Ishikawa (cell line): ENCODE results near the gene ZBTB20.

Experiments
- CEBPB ChIP-seq: IDR thresholded peaks from 2 replicates; pipeline ENCODE4 v1.6.1; 2012
- CREB1 ChIP-seq: IDR thresholded peaks from 2 replicates; pipeline ENCODE4 v1.6.1; 2012; ENCODE audit warnings: low read depth
- EGR1 ChIP-seq: IDR thresholded peaks from 2 replicates; pipeline ENCODE4 v1.6.1; 2012
- EP300 ChIP-seq: IDR thresholded peaks from 2 replicates; pipeline ENCODE4 v1.6.1; 2012; ENCODE audit warnings: borderline replicate concordance
- FOXM1 ChIP-seq: IDR thresholded peaks from 2 replicates; pipeline ENCODE4 v1.6.1; 2012; ENCODE audit warnings: low read depth, borderline replicate concordance
- MAX ChIP-seq: IDR thresholded peaks from 2 replicates; pipeline ENCODE4 v1.6.1; 2012
- NFIC ChIP-seq: IDR thresholded peaks from 2 replicates; pipeline ENCODE4 v1.6.1; 2012
- RAD21 ChIP-seq: IDR thresholded peaks from 2 replicates; pipeline ENCODE4 v1.6.1; 2012; ENCODE audit warnings: low read depth
- REST ChIP-seq: IDR thresholded peaks from 2 replicates; pipeline ENCODE4 v1.6.1; 2012; ENCODE audit warnings: low read depth, mild to moderate bottlenecking
- TAF1 ChIP-seq: IDR thresholded peaks from 2 replicates; pipeline ENCODE4 v1.6.1; 2012; ENCODE audit warnings: low read depth, mild to moderate bottlenecking
- TCF12 ChIP-seq: IDR thresholded peaks from 2 replicates; pipeline ENCODE4 v1.6.1; 2012; ENCODE audit warnings: low read depth
- TEAD4 ChIP-seq: IDR thresholded peaks from 2 replicates; pipeline ENCODE4 v1.6.1; 2012
- USF1 ChIP-seq: IDR thresholded peaks from 2 replicates; pipeline ENCODE4 v1.6.1; 2012
- YY1 ChIP-seq: IDR thresholded peaks from 2 replicates; pipeline ENCODE4 v1.6.1; 2012; ENCODE audit warnings: low read depth
- ZBTB7A ChIP-seq: IDR thresholded peaks from 2 replicates; pipeline ENCODE4 v1.6.1; 2012; ENCODE audit warnings: low read depth

Gene ZBTB20

GRCh38 chr3:115147329-115148141 lies 447 bp upstream of the ZBTB20 start:
- peak; percentile 29; the same call in 1 of the 2 replicates for TF ChIP-seq NFIC
- TF ChIP-seq TAF1: no peak; the same call in 1 of the 2 replicates
- TF ChIP-seq REST: no peak
- TF ChIP-seq EGR1: peak; percentile 44
- TF ChIP-seq CREB1: peak; percentile 60; the same call in 1 of the 2 replicates
- TF ChIP-seq USF1: no peak
- TF ChIP-seq RAD21: no peak
- TF ChIP-seq CEBPB: no peak
- no peak for TF ChIP-seq EP300
- TF ChIP-seq TEAD4: no peak
- no peak for TF ChIP-seq FOXM1
- peak; percentile 43 for TF ChIP-seq MAX
- no peak; the same call in 1 of the 2 replicates for TF ChIP-seq TCF12
- no peak for TF ChIP-seq YY1
- no peak for TF ChIP-seq ZBTB7A

- TF ChIP-seq ZBTB7A (no peak), MAX (no peak), CEBPB (no peak), TCF12 (no peak), USF1 (no peak), CREB1 (no peak), EGR1 (no peak), REST (no peak), NFIC (no peak), EP300 (no peak)
These were observed 1.1 kb downstream of the ZBTB20 start for GRCh38 chr3:115146032-115146417.

- TF ChIP-seq ZBTB7A (no peak), CEBPB (no peak), TCF12 (no peak), CREB1 (no peak), TAF1 (no peak)
These were observed 5.9 kb downstream of the ZBTB20 start for GRCh38 chr3:115141033-115141757.

GRCh38 chr3:115139072-115139471 lies 8.0 kb downstream of the ZBTB20 start:
- no peak for TF ChIP-seq RAD21
- no peak for TF ChIP-seq EP300
- no peak for TF ChIP-seq FOXM1
- no peak for TF ChIP-seq REST
- no peak for TF ChIP-seq YY1
- no peak for TF ChIP-seq NFIC
- TF ChIP-seq TEAD4: no peak
- TF ChIP-seq TAF1: no peak
- no peak for TF ChIP-seq ZBTB7A
- TF ChIP-seq CREB1: no peak
- no peak for TF ChIP-seq TCF12
- no peak for TF ChIP-seq EGR1
- no peak for TF ChIP-seq MAX
- no peak for TF ChIP-seq USF1
